Trophoblast cell (in vitro differentiated cells and primary cell): Measurements from ENCODE around the gene MEF2D.

ENCODE experiments used
- DNase-seq, 2 donors: peaks; one replicate each; pipeline ENCODE4 v3.0.0-alpha.2; 2016
- H2AFZ ChIP-seq: 2 replicates; pipeline ENCODE4 v1.6.1; 2013; ENCODE audit warnings: low read length, moderate library complexity, mild to moderate bottlenecking; ENCODE audit not compliant: insufficient read depth, poor library complexity
- H2AK5ac ChIP-seq: 2 replicates; pipeline ENCODE4 v1.6.1; 2013; ENCODE audit warnings: mild to moderate bottlenecking, low read length
- H2BK120ac ChIP-seq: 2 replicates; pipeline ENCODE4 v1.6.1; 2013; ENCODE audit warnings: low read length, mild to moderate bottlenecking, moderate library complexity; ENCODE audit not compliant: insufficient read depth, poor library complexity
- H2BK12ac ChIP-seq: 2 replicates; pipeline ENCODE4 v1.6.1; 2013; ENCODE audit warnings: mild to moderate bottlenecking, low read length, moderate library complexity
- H2BK5ac ChIP-seq: 2 replicates; pipeline ENCODE4 v1.6.1; 2013; ENCODE audit warnings: low read length, low read depth, moderate library complexity, mild to moderate bottlenecking; ENCODE audit not compliant: poor library complexity
- H3K14ac ChIP-seq: 2 replicates; pipeline ENCODE4 v1.6.1; 2013; ENCODE audit warnings: mild to moderate bottlenecking, low read length
- H3K18ac ChIP-seq: 2 replicates; pipeline ENCODE4 v1.6.1; 2013; ENCODE audit warnings: mild to moderate bottlenecking, low read length
- H3K23ac ChIP-seq: 2 replicates; pipeline ENCODE4 v1.6.1; 2013; ENCODE audit warnings: low read length
- H3K27ac ChIP-seq: 2 replicates; pipeline ENCODE4 v1.5.1; 2013; ENCODE audit warnings: low read depth, mild to moderate bottlenecking, inconsistent platforms, low read length, moderate library complexity
- H3K27me3 ChIP-seq: 2 replicates; pipeline ENCODE4 v1.6.1; 2013; ENCODE audit warnings: inconsistent platforms, mild to moderate bottlenecking, low read length, moderate library complexity; ENCODE audit not compliant: insufficient read depth
- H3K36me3 ChIP-seq, 2 experiments: 1 replicate in 1 of 2; 2 replicates in 1 of 2; pipeline ENCODE4 v1.6.1; 2013; ENCODE audit warnings: low read length in 2 of 2, mild to moderate bottlenecking in 2 of 2, moderate library complexity in 1 of 2; ENCODE audit not compliant: insufficient read depth in 2 of 2, control insufficient read depth in 1 of 2
- H3K4ac ChIP-seq: 2 replicates; pipeline ENCODE4 v1.6.1; 2013; ENCODE audit warnings: low read depth, mild to moderate bottlenecking, low read length, moderate library complexity
- H3K4me1 ChIP-seq, 2 experiments: 1 replicate in 1 of 2; 2 replicates in 1 of 2; pipeline ENCODE4 v1.6.1; 2013; ENCODE audit warnings: low read length in 2 of 2, mild to moderate bottlenecking in 2 of 2, moderate library complexity in 1 of 2; ENCODE audit not compliant: insufficient read depth in 2 of 2, control insufficient read depth in 1 of 2
- H3K4me2 ChIP-seq: 2 replicates; pipeline ENCODE4 v1.6.1; 2013; ENCODE audit warnings: inconsistent platforms, mild to moderate bottlenecking, low read length, moderate library complexity
- H3K4me3 ChIP-seq: 2 replicates; pipeline ENCODE4 v1.5.1; 2013; ENCODE audit warnings: mild to moderate bottlenecking, low read depth, low read length, inconsistent platforms
- H3K79me1 ChIP-seq: one replicate; pipeline ENCODE4 v1.6.1; 2013; ENCODE audit warnings: low read length
- H3K79me2 ChIP-seq: 2 replicates; pipeline ENCODE4 v1.6.1; 2013; ENCODE audit warnings: low read length, mild to moderate bottlenecking; ENCODE audit not compliant: control insufficient read depth, insufficient read depth, poor library complexity
- H3K9ac ChIP-seq: 2 replicates; pipeline ENCODE4 v1.6.1; 2013; ENCODE audit warnings: mild to moderate bottlenecking, low read length
- H3K9me3 ChIP-seq: 2 replicates; pipeline ENCODE4 v1.6.1; 2013; ENCODE audit warnings: low read depth, mild to moderate bottlenecking, control low read depth, inconsistent platforms, low read length; ENCODE audit not compliant: insufficient read depth
- H4K12ac ChIP-seq: 2 replicates; pipeline ENCODE4 v1.6.1; 2013; ENCODE audit warnings: low read depth, mild to moderate bottlenecking, low read length, moderate library complexity
- H4K8ac ChIP-seq: 2 replicates; pipeline ENCODE4 v1.6.1; 2013; ENCODE audit warnings: low read depth, mild to moderate bottlenecking, low read length, moderate library complexity
- H4K91ac ChIP-seq: one replicate; pipeline ENCODE4 v1.6.1; 2013; ENCODE audit warnings: low read depth, mild to moderate bottlenecking, low read length, moderate library complexity
- WGBS: extraction: QIAGEN DNeasy Blood & Tissue Kit; methylation state at CpG from one replicate; pipeline ENCODE4 v1.1.7; 2013; ENCODE audit warnings: missing lambda C conversion rate; ENCODE audit not compliant: insufficient read length, insufficient coverage; ENCODE audit errors: extremely low coverage; 5-methylcytosine and 5-hydroxymethylcytosine counted together

The MEF2D gene

GRCh38 chr1:156431366-156431765 lies 69.2 kb downstream of the MEF2D start:
- H3K4me1 ChIP-seq, result peaks cover 11 to 18% of the 10 kb centered on the region in 2 experiments
- no peaks in the 10 kb centered on the region for H3K79me1 ChIP-seq
- no peak overlapping the region for H4K8ac ChIP-seq
- H3K9me3 ChIP-seq, result peaks cover 4% of the 10 kb centered on the region
- no peak overlapping the region for H3K14ac ChIP-seq
- H3K4me2 ChIP-seq, result no peak overlapping the region
- no peak overlapping the region for H2BK12ac ChIP-seq
- WGBS, result no CpG with 5 or more reads among the region's 4 CpGs
- no peak overlapping the region for H3K9ac ChIP-seq
- H3K18ac ChIP-seq, result no peak overlapping the region
- no peak overlapping the region for H2AFZ ChIP-seq
- H3K4ac ChIP-seq, result no peak overlapping the region
- no peak overlapping the region for H3K23ac ChIP-seq
- no peak overlapping the region for H3K4me3 ChIP-seq
- no peak for DNase-seq
- no peaks in the 10 kb centered on the region for H3K36me3 ChIP-seq
- no peak overlapping the region for H4K12ac ChIP-seq
- H2BK5ac ChIP-seq, result no peak overlapping the region
- H2BK120ac ChIP-seq, result no peak overlapping the region
- no peak overlapping the region for H4K91ac ChIP-seq
- no peaks in the 10 kb centered on the region for H3K79me2 ChIP-seq
- H2AK5ac ChIP-seq, result no peak overlapping the region
- H3K27ac ChIP-seq, result no peak overlapping the region
- peaks cover 57% of the 10 kb centered on the region for H3K27me3 ChIP-seq

DNA sequence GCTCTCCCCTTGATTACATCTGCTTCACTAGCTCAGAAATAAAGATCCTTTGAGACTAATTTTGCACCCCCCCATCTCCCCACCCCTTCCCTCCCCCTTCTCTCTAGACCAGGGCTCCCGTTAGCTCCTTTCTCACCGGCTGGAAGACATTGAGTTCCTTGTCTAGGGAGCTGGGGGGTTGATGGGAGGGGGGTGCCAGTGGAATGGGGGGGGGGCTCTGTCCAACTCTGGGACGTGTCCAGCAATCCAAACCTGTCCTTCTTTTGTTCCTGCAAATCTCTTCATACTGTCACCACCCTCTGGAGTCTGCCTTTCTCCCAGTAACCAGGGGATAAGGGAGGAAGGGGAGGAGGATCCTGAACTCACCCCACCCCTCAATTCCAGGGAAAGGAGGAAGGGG lies 69.7 kb downstream of the MEF2D start:
- Histone ChIP-seq H3K4ac (no peak overlapping the region), H4K8ac (no peak overlapping the region), H2BK12ac (no peak overlapping the region), H3K9ac (no peak overlapping the region), H3K79me2 (no peaks in the 10 kb centered on the region), H2BK5ac (no peak overlapping the region), H3K36me3 (no peaks in the 10 kb centered on the region), H3K4me3 (no peak overlapping the region), H2AK5ac (no peak overlapping the region), H2AFZ (no peak overlapping the region), H3K27me3 (peaks cover 52% of the 10 kb centered on the region), H4K91ac (no peak overlapping the region), H3K23ac (no peak overlapping the region), H4K12ac (no peak overlapping the region), H3K27ac (no peak overlapping the region), H3K18ac (no peak overlapping the region), H2BK120ac (no peak overlapping the region), H3K79me1 (no peaks in the 10 kb centered on the region), H3K14ac (no peak overlapping the region), H3K9me3 (peaks cover 6% of the 10 kb centered on the region), H3K4me1 (peaks cover 6 to 14% of the 10 kb centered on the region in 2 experiments), H3K4me2 (no peak overlapping the region)
- no peak for DNase-seq
- WGBS, result no CpG with 5 or more reads among the region's 3 CpGs

DNA sequence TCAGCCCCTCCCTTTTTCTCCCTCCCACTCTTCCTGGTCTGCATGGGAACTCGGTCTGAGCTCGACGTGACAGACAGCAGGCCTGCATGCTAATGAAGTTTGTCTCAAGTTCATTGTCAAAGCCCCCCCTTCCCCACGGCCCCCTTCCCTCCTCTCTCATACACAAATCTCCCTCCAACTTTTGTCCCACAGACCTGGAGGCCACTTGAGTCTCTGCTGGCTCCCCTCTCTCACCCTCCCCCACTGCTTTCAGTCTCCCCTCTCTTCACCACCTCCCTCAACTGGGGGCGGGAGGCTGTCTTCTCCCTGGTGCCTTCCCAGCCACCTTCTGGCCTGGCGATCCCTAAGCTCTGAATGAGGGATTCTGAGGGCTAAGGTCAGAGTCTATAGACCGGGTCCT lies 70.3 kb downstream of the MEF2D start:
- Histone ChIP-seq H4K91ac (no peak overlapping the region), H3K18ac (no peak overlapping the region), H2AFZ (no peak overlapping the region), H3K4me1 (peaks cover 6 to 11% of the 10 kb centered on the region in 2 experiments), H3K23ac (no peak overlapping the region), H3K4me3 (no peak overlapping the region), H3K27ac (no peak overlapping the region), H4K12ac (no peak overlapping the region), H3K14ac (no peak overlapping the region), H4K8ac (no peak overlapping the region), H2AK5ac (no peak overlapping the region), H3K9ac (no peak overlapping the region), H3K4me2 (no peak overlapping the region), H3K27me3 (peaks cover 46% of the 10 kb centered on the region), H3K36me3 (no peaks in the 10 kb centered on the region), H2BK5ac (no peak overlapping the region), H3K79me1 (no peaks in the 10 kb centered on the region), H2BK120ac (no peak overlapping the region), H3K9me3 (peaks cover 6% of the 10 kb centered on the region), H3K4ac (no peak overlapping the region), H2BK12ac (no peak overlapping the region), H3K79me2 (no peaks in the 10 kb centered on the region)
- no CpG with 5 or more reads among the region's 7 CpGs for WGBS
- DNase-seq, result no peak

GRCh38 chr1:156429313-156430060 lies 71.1 kb downstream of the MEF2D start:
- H4K12ac ChIP-seq, result no peak overlapping the region

More at GRCh38 chr1:156429313-156430060, 71.1 kb downstream of the MEF2D start:
- no peak overlapping the region for H3K4me2 ChIP-seq
- H3K23ac ChIP-seq, result no peak overlapping the region
- no peak overlapping the region for H3K27ac ChIP-seq
- peaks cover 38% of the 10 kb centered on the region for H3K27me3 ChIP-seq
- no peak overlapping the region for H2BK5ac ChIP-seq
- peaks cover 6 to 9% of the 10 kb centered on the region in 2 experiments for H3K4me1 ChIP-seq
- H3K79me1 ChIP-seq, result no peaks in the 10 kb centered on the region
- WGBS, result no CpG with 5 or more reads among the region's 13 CpGs
- H3K18ac ChIP-seq, result no peak overlapping the region
- no peaks in the 10 kb centered on the region for H3K79me2 ChIP-seq
- H2BK12ac ChIP-seq, result no peak overlapping the region
- H3K9ac ChIP-seq, result no peak overlapping the region
- no peak overlapping the region for H4K8ac ChIP-seq
- H3K14ac ChIP-seq, result no peak overlapping the region
- H4K91ac ChIP-seq, result no peak overlapping the region
- no peak for DNase-seq
- H3K4ac ChIP-seq, result no peak overlapping the region
- no peak overlapping the region for H2BK120ac ChIP-seq
- no peak overlapping the region for H3K4me3 ChIP-seq
- peaks cover 2% of the 10 kb centered on the region for H3K9me3 ChIP-seq
- no peaks in the 10 kb centered on the region for H3K36me3 ChIP-seq
- no peak overlapping the region for H2AFZ ChIP-seq
- H2AK5ac ChIP-seq, result no peak overlapping the region
